Fibroblast of lung (primary cell): ENCODE measurements around the gene FBXO31. TPM values are rescaled to one million over a fixed set of nuclear protein-coding genes. Genes with fewer than 3 reads are reported as not detected.

Experiments used
- DNase-seq, 2 donors: peaks; one replicate each; pipeline versions ENCODE4 v3.0.0 to v3.0.0-alpha.2; 2010; ENCODE audit warnings: low read depth in 2 of 2
- H2AFZ ChIP-seq: 2 replicates; pipeline ENCODE4 v1.5.1; 2012; ENCODE audit warnings: low read length, control low read depth, inconsistent platforms
- H3K27ac ChIP-seq: 2 replicates; pipeline ENCODE4 v1.5.1; 2011; ENCODE audit warnings: low read length, control low read depth; ENCODE audit not compliant: insufficient read depth
- H3K27me3 ChIP-seq: 2 replicates; pipeline ENCODE4 v1.5.1; 2011; ENCODE audit warnings: mild to moderate bottlenecking, low read length; ENCODE audit not compliant: control insufficient read depth, insufficient read depth
- H3K36me3 ChIP-seq: 2 replicates; pipeline ENCODE4 v1.5.1; 2011; ENCODE audit warnings: low read length; ENCODE audit not compliant: control insufficient read depth, insufficient read depth
- H3K4me1 ChIP-seq: 2 replicates; pipeline ENCODE4 v1.5.1; 2011; ENCODE audit warnings: low read length; ENCODE audit not compliant: control insufficient read depth, insufficient read depth; ENCODE audit errors: extremely low read depth
- H3K4me2 ChIP-seq: 2 replicates; pipeline ENCODE4 v1.5.1; 2011; ENCODE audit warnings: low read length, control low read depth; ENCODE audit not compliant: insufficient read depth; ENCODE audit errors: extremely low read depth
- H3K4me3 ChIP-seq, 4 experiments: fragments of 200-600 bp in 1 of 4; sonication (generic) in 1 of 4; replicated peaks in 1 of 4; 2 replicates each; pipeline ENCODE4 v1.5.1; 2011 to 2016; ENCODE audit warnings: low read length in 4 of 4, low read depth in 3 of 4, mild to moderate bottlenecking in 3 of 4, control low read depth in 2 of 4, inconsistent platforms in 1 of 4, mixed read lengths in 1 of 4; ENCODE audit not compliant: insufficient read depth in 1 of 4; ENCODE audit errors: control extremely low read depth in 1 of 4
- H3K79me2 ChIP-seq: 2 replicates; pipeline ENCODE4 v1.5.1; 2012; ENCODE audit warnings: mild to moderate bottlenecking, low read length, inconsistent platforms; ENCODE audit not compliant: control insufficient read depth, insufficient read depth
- H3K9ac ChIP-seq: 2 replicates; pipeline ENCODE4 v1.5.1; 2011; ENCODE audit warnings: mild to moderate bottlenecking, low read length, control low read depth; ENCODE audit not compliant: insufficient read depth
- H3K9me3 ChIP-seq: 2 replicates; pipeline ENCODE4 v1.5.1; 2012; ENCODE audit warnings: low read depth, low read length; ENCODE audit not compliant: control insufficient read depth, insufficient read depth
- H4K20me1 ChIP-seq: 2 replicates; pipeline ENCODE4 v1.5.1; 2011; ENCODE audit warnings: low read length; ENCODE audit not compliant: control insufficient read depth, insufficient read depth; ENCODE audit errors: extremely low read depth
- EZH2 ChIP-seq: IDR thresholded peaks from 2 replicates; pipeline ENCODE4 v1.5.1; 2012; ENCODE audit warnings: low read length, control low read depth, mild to moderate bottlenecking; ENCODE audit errors: missing control alignments
- polyA plus RNA-seq, 2 donors: library from polyadenylated mRNA; depleted of rRNA in 1 of 2; stranded (reverse) in 1 of 2; unstranded in 1 of 2; fragments of >200 nt; gene quantifications; 2 replicates each; pipeline ENCODE4 v1.2.1, GENCODE V29; 2011 to 2012; ENCODE audit warnings: missing spikeins in 1 of 2
- total RNA-seq: library from RNA; depleted of rRNA; stranded (reverse); fragments of >200 nt; gene quantifications from 2 replicates; pipeline ENCODE4 v1.2.1, GENCODE V29; 2014
- TF ChIP-seq, protein P1 (sequence below), 2 donors: IDR thresholded peaks in 1 of 2; conservative IDR thresholded peaks in 1 of 2; 1 replicate in 1 of 2; 2 replicates in 1 of 2; pipeline ENCODE4 v1.5.1; 2011 to 2012; ENCODE audit warnings: low read length in 2 of 2, control low read depth in 1 of 2, inconsistent platforms in 1 of 2, low read depth in 1 of 2, mild to moderate bottlenecking in 1 of 2

The FBXO31 gene
- total and polyA plus RNA-seq, 2 donors (not counting 1 experiment from before 2014, with no cell fraction given) = 17.6 to 40.3 TPM

DNA sequence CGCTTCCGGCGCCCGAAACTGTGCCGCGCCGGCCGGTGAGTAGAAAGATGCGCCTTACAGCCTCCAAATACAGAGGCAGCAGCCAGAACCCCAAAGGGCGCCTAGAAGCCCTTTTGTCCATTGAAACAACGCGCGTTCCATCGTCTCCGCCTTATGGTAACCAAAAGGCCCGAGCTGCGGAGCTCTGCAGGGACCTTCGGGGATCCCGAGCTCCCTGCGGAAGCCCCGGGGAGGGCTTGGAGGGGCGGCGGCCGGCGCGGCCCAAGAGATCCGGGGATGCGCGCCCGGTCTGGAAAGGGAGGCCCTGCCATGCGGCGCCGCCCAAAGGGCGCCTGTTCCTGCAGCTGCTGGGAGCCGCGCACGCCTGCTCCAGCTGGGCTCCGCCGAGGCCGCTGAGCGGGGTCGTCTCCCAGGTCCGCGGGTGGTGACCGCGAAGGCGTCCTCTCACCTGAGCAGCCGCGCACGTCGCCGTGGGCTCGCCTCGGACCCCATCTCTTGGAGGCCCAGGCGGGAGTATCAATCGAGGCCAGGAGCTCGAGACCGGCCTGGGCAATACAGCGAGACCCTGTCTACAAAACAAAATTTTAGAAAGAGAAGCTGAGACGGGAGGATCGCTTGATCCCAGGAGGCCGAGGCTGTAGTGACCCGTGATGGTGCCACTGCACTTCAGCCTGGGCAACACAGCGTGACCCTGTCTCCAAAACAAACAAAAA lies 742 bp upstream of the FBXO31 start:
- DNase-seq = no peak
- no peaks in the 10 kb centered on the region for H4K20me1 ChIP-seq
- H3K79me2 ChIP-seq = peaks cover 36% of the 10 kb centered on the region

DNA sequence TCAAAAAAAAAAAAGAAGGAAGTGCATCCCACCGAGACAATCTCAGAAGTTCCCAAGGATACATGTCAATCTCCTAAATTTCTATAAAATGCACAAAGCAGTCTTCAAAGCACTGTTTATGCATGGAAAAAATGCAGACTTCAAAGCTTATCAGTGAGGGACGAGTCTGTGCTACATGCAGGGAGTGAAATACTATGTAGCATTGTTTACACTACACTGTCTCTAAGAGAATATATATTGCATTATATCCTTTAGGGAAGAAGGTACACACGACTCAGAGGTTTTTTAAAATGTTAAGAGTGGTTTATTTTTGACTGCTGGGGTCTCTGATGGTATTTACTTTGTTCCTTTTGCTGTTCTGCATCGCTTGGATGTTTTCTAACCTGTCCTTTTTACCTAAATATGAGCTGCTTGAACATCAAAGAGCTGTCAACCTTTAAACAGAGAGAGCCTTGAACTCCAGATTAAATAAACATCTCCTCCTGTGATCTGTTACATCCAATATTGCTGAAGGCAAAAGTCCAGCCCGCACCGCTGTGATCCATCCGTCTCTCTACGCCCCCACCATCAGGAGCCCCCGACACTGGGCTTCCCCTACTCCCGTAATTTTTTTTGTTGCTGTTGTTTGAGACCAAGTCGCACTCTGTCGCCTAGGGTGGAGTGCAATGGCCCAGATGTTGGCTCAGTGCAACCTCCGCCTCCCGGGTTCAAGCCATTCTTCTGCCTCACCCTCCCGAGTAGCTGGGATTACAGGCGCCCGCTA lies 1.4 kb downstream of the FBXO31 start:
- Histone ChIP-seq H3K79me2 (peaks cover 51% of the 10 kb centered on the region), H3K27ac (peak overlapping the region; percentile 85), H3K9ac (peak overlapping the region; percentile 86), H3K4me3 (peak overlapping the region; percentile 75 to 77 (median 76)), H3K9me3 (no peaks in the 10 kb centered on the region), H4K20me1 (no peaks in the 10 kb centered on the region), H3K36me3 (no peaks in the 10 kb centered on the region), H3K4me1 (peaks cover 2% of the 10 kb centered on the region), H3K4me2 (peak overlapping the region; percentile 97), H2AFZ (no peak overlapping the region), H3K27me3 (no peaks in the 10 kb centered on the region)
- TF ChIP-seq, protein P1, sequence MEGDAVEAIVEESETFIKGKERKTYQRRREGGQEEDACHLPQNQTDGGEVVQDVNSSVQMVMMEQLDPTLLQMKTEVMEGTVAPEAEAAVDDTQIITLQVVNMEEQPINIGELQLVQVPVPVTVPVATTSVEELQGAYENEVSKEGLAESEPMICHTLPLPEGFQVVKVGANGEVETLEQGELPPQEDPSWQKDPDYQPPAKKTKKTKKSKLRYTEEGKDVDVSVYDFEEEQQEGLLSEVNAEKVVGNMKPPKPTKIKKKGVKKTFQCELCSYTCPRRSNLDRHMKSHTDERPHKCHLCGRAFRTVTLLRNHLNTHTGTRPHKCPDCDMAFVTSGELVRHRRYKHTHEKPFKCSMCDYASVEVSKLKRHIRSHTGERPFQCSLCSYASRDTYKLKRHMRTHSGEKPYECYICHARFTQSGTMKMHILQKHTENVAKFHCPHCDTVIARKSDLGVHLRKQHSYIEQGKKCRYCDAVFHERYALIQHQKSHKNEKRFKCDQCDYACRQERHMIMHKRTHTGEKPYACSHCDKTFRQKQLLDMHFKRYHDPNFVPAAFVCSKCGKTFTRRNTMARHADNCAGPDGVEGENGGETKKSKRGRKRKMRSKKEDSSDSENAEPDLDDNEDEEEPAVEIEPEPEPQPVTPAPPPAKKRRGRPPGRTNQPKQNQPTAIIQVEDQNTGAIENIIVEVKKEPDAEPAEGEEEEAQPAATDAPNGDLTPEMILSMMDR (conservative IDR thresholded peaks at IDR 0.05 in 1 of 2, IDR thresholded peaks at IDR 0.05 in 1 of 2; ENCODE audit: low read depth in 1 of 2, low read length in 2 of 2) = no peak
- no peak for TF ChIP-seq EZH2
- no peak for DNase-seq

More for the DNA sequence above, 742 bp upstream of the FBXO31 start:
- Histone ChIP-seq H3K36me3 (no peaks in the 10 kb centered on the region), H3K4me3 (peak overlapping the region; percentile 51 to 70 (median 62)), H3K27me3 (no peaks in the 10 kb centered on the region), H3K4me2 (peak overlapping the region; percentile 76), H3K9ac (peak overlapping the region; percentile 71), H2AFZ (peak overlapping the region; percentile 77), H3K9me3 (no peaks in the 10 kb centered on the region), H3K4me1 (peaks cover 4% of the 10 kb centered on the region), H3K27ac (peak overlapping the region; percentile 85)
- no peak for TF ChIP-seq EZH2
- TF ChIP-seq, protein P1 (conservative IDR thresholded peaks at IDR 0.05 in 1 of 2, IDR thresholded peaks at IDR 0.05 in 1 of 2; ENCODE audit: low read depth in 1 of 2, low read length in 2 of 2) = no peak

DNA sequence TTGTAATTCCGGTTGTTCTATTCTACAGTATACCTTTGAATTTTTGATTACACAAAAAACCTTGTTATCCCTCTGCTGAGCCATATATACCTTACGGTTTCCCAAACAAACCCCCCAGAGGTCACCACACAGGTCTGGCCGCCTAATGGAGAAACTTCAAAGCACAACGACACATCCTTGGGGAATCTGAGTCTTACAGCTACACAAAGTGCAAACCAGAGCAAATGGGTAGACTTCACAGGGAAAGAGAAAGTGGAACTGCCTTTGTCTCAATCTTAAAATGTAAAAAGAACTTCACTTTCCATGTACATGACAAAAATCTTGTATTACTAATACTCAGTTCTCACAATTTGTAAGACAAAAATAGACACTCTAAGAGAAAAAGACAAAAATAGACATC lies 2.7 kb downstream of the FBXO31 start:
- peaks cover 61% of the 10 kb centered on the region for H3K79me2 ChIP-seq
- peak overlapping the region; percentile 70 for H3K27ac ChIP-seq
- no peaks in the 10 kb centered on the region for H3K27me3 ChIP-seq
- no peaks in the 10 kb centered on the region for H3K9me3 ChIP-seq
- peak overlapping the region; percentile 97 for H3K4me2 ChIP-seq
- peaks cover 6% of the 10 kb centered on the region for H3K4me1 ChIP-seq
- no peaks in the 10 kb centered on the region for H3K36me3 ChIP-seq
- no peak overlapping the region for H2AFZ ChIP-seq
- peak overlapping the region; percentile 9 for H3K9ac ChIP-seq
- DNase-seq = peak; percentile 23 to 53
- TF ChIP-seq EZH2 = no peak
- TF ChIP-seq, protein P1 (conservative IDR thresholded peaks at IDR 0.05 in 1 of 2, IDR thresholded peaks at IDR 0.05 in 1 of 2; ENCODE audit: low read depth in 1 of 2, low read length in 2 of 2) = no peak
- H4K20me1 ChIP-seq = no peaks in the 10 kb centered on the region
- H3K4me3 ChIP-seq = peak overlapping the region; percentile 75 to 77 (median 76)
